Osteocyte (in vitro differentiated cells): ENCODE results near the gene LAMB2. TPM values are rescaled to one million over a fixed set of nuclear protein-coding genes. Genes with fewer than 3 reads are reported as not detected.

ENCODE experiments used
- DNase-seq: peaks from one replicate; pipeline ENCODE4 v3.0.0; 2021; ENCODE audit warnings: mixed read lengths; ENCODE audit not compliant: unreplicated experiment; ENCODE audit errors: extremely low spot score
- H3K27ac Mint-ChIP-seq: one replicate; pipeline ENCODE4 v1.8.0; 2021; ENCODE audit warnings: mild to moderate bottlenecking, mixed read lengths; ENCODE audit not compliant: unreplicated experiment
- H3K27me3 Mint-ChIP-seq: one replicate; pipeline ENCODE4 v1.8.0; 2021; ENCODE audit warnings: mixed read lengths; ENCODE audit not compliant: unreplicated experiment
- H3K36me3 Mint-ChIP-seq: one replicate; pipeline ENCODE4 v1.8.0; 2021; ENCODE audit warnings: mixed read lengths; ENCODE audit not compliant: unreplicated experiment
- H3K4me1 Mint-ChIP-seq: one replicate; pipeline ENCODE4 v1.8.0; 2021; ENCODE audit warnings: mixed read lengths; ENCODE audit not compliant: unreplicated experiment
- H3K4me3 Mint-ChIP-seq: one replicate; pipeline ENCODE4 v1.8.0; 2021; ENCODE audit warnings: mild to moderate bottlenecking, moderate library complexity, mixed read lengths; ENCODE audit not compliant: unreplicated experiment
- H3K9me3 Mint-ChIP-seq: one replicate; pipeline ENCODE4 v1.8.0; 2021; ENCODE audit warnings: mixed read lengths; ENCODE audit not compliant: unreplicated experiment
- CTCF ChIP-seq: fragments of 200-600 bp; sonication (generic); IDR thresholded peaks from 2 replicates; pipeline ENCODE4 v1.5.0; 2021; ENCODE audit warnings: antibody characterized with exemption, mild to moderate bottlenecking, moderate library complexity
- total RNA-seq: library from RNA; stranded (reverse); gene quantifications from 2 replicates; pipeline ENCODE4 v1.2.1, GENCODE V29; 2021

Gene LAMB2
- total RNA-seq, 1 donor from 2014 or later, result 721 TPM

- peaks cover 22% of the 10 kb centered on the region for H3K36me3 Mint-ChIP-seq
- TF ChIP-seq CTCF, result no peak
- H3K9me3 Mint-ChIP-seq, result no peaks in the 10 kb centered on the region
- H3K4me1 Mint-ChIP-seq, result peaks cover 7% of the 10 kb centered on the region
- H3K4me3 Mint-ChIP-seq, result no peak overlapping the region
- H3K27me3 Mint-ChIP-seq, result no peaks in the 10 kb centered on the region
- no peak for DNase-seq
- no peak overlapping the region for H3K27ac Mint-ChIP-seq
Measured at GRCh38 chr3:49124203-49124602, 8.6 kb downstream of the LAMB2 start.

- H3K27me3 Mint-ChIP-seq, result no peaks in the 10 kb centered on the region
- H3K4me3 Mint-ChIP-seq, result no peak overlapping the region
Measured at GRCh38 chr3:49123687-49124086, 9.2 kb downstream of the LAMB2 start.

GRCh38 chr3:49122886-49123545, 9.8 kb downstream of the LAMB2 start:
- Mint-ChIP-seq H3K36me3 (peaks cover 23% of the 10 kb centered on the region), H3K27me3 (no peaks in the 10 kb centered on the region), H3K9me3 (no peaks in the 10 kb centered on the region), H3K4me1 (peaks cover 10% of the 10 kb centered on the region), H3K4me3 (no peak overlapping the region), H3K27ac (no peak overlapping the region)
- no peak for DNase-seq
- no peak for TF ChIP-seq CTCF

More at GRCh38 chr3:49123687-49124086, 9.2 kb downstream of the LAMB2 start:
- peaks cover 10% of the 10 kb centered on the region for H3K4me1 Mint-ChIP-seq
- H3K36me3 Mint-ChIP-seq, result peaks cover 26% of the 10 kb centered on the region
- no peaks in the 10 kb centered on the region for H3K9me3 Mint-ChIP-seq
- no peak for TF ChIP-seq CTCF
- DNase-seq, result no peak
- no peak overlapping the region for H3K27ac Mint-ChIP-seq

- DNase-seq, result no peak
- Mint-ChIP-seq H3K4me3 (no peak overlapping the region), H3K27me3 (no peaks in the 10 kb centered on the region), H3K36me3 (peaks cover 25% of the 10 kb centered on the region), H3K9me3 (no peaks in the 10 kb centered on the region), H3K4me1 (peaks cover 10% of the 10 kb centered on the region), H3K27ac (no peak overlapping the region)
- TF ChIP-seq CTCF, result no peak
Measured at GRCh38 chr3:49122451-49122850, 10.4 kb downstream of the LAMB2 start.

- no peak for DNase-seq
- Mint-ChIP-seq H3K27ac (peak overlapping the region; percentile 88), H3K9me3 (no peaks in the 10 kb centered on the region), H3K27me3 (no peaks in the 10 kb centered on the region), H3K4me1 (peaks cover 10% of the 10 kb centered on the region), H3K36me3 (peaks cover 25% of the 10 kb centered on the region), H3K4me3 (no peak overlapping the region)
- no peak for TF ChIP-seq CTCF
Measured at GRCh38 chr3:49122022-49122421, 10.8 kb downstream of the LAMB2 start.
